HCT116 (cell line): ENCODE results near the gene TASP1. TPM values are rescaled to one million over a fixed set of nuclear protein-coding genes. Genes with fewer than 3 reads are reported as not detected.

Experiments
- ATAC-seq: fragments of 200-7000 bp; cut with Tn5 transposase; 2 replicates; pipeline ENCODE4 v1.9.1; 2020; ENCODE audit warnings: mild to moderate bottlenecking, moderate library complexity
- BruUV-seq: library from RNA; stranded (reverse); fragments of 400-500 nt; replicated peaks from 2 replicates; lab custom pipeline; 2021; lab: Mats Ljungman, UMichigan
- CTCF ChIA-PET: fragments of 300-600 bp; sonication (Branson Sonifier 250); formaldehyde crosslinking; loops from one replicate; lab custom pipeline; 2021; ENCODE audit warnings: antibody characterized with exemption; lab: Charles Lee
- POLR2A ChIA-PET: fragments of 300-600, 350-600 bp; sonication (Branson Sonifier 250); formaldehyde crosslinking; loops from one replicate; lab custom pipeline; 2021; ENCODE audit warnings: antibody characterized with exemption; lab: Charles Lee
- RAD21 ChIA-PET, 2 experiments: fragments of 300-600 bp; sonication (Branson Sonifier 250); formaldehyde crosslinking; loops; one replicate each; lab custom pipeline; 2023; ENCODE audit warnings: low total read pairs in 2 of 2; ENCODE audit not compliant: uncharacterized antibody in 2 of 2, unreplicated experiment in 2 of 2, low non-redundant PET in 1 of 2; lab: Charles Lee
- DNase-seq: peaks from one replicate; pipeline ENCODE4 v3.0.0-alpha.2; 2010; ENCODE audit warnings: low read depth, low spot score
- H2AFZ ChIP-seq: fragments of 200-600 bp; shearing (Covaris generic), sonication (generic); 2 replicates; pipeline ENCODE4 v1.6.1; 2017; ENCODE audit warnings: low read depth, mixed run types, mixed read lengths, antibody characterized with exemption, low read length; ENCODE audit not compliant: poor library complexity, severe bottlenecking
- H3K27ac ChIP-seq: 2 replicates; pipeline ENCODE4 v1.5.1; 2012; ENCODE audit warnings: low read depth, low read length
- H3K27me3 ChIP-seq: fragments of 200-600 bp; sonication (generic); 2 replicates; pipeline ENCODE4 v1.6.1; 2016; ENCODE audit warnings: mixed run types, low read length, mixed read lengths; ENCODE audit not compliant: insufficient read depth
- H3K36me3 ChIP-seq, 2 experiments: fragments of 200-500 bp in 1 of 2; fragments of 200-600 bp in 1 of 2; sonication (Bioruptor generic) in 1 of 2; sonication (generic) in 1 of 2; 2 replicates each; pipeline versions ENCODE4 v1.5.1 to v1.6.1; 2014 to 2016; ENCODE audit warnings: low read length in 2 of 2, inconsistent platforms in 1 of 2, mixed read lengths in 1 of 2, mixed run types in 1 of 2; ENCODE audit not compliant: insufficient read depth in 2 of 2, control insufficient read depth in 1 of 2
- H3K4me1 ChIP-seq, 2 experiments: fragments of 200-600 bp in 1 of 2; sonication (generic) in 1 of 2; 2 replicates each; pipeline versions ENCODE4 v1.5.1 to v1.6.1; 2012 to 2017; ENCODE audit warnings: low read length in 2 of 2, inconsistent platforms in 1 of 2, mild to moderate bottlenecking in 1 of 2, mixed read lengths in 1 of 2, mixed run types in 1 of 2, moderate library complexity in 1 of 2; ENCODE audit not compliant: insufficient read depth in 2 of 2, control insufficient read depth in 1 of 2
- H3K4me2 ChIP-seq: fragments of 200-600 bp; sonication (generic); 2 replicates; pipeline ENCODE4 v1.6.1; 2017; ENCODE audit warnings: mixed run types, low read length, mixed read lengths
- H3K4me3 ChIP-seq, 2 experiments: fragments of 200-600 bp in 1 of 2; sonication (generic) in 1 of 2; replicated peaks in 1 of 2; 2 replicates each; pipeline ENCODE4 v1.5.1; 2011 to 2016; ENCODE audit warnings: low read length in 2 of 2, control low read depth in 1 of 2, low read depth in 1 of 2, mild to moderate bottlenecking in 1 of 2, mixed read lengths in 1 of 2, mixed run types in 1 of 2
- H3K79me2 ChIP-seq: fragments of 200-600 bp; sonication (generic); 2 replicates; pipeline ENCODE4 v1.6.1; 2017; ENCODE audit warnings: mild to moderate bottlenecking, mixed run types, low read length, moderate library complexity, mixed read lengths; ENCODE audit not compliant: insufficient read depth
- H3K9ac ChIP-seq: fragments of 200-600 bp; sonication (generic); 2 replicates; pipeline ENCODE4 v1.6.1; 2016; ENCODE audit warnings: low read length, mixed read lengths
- H3K9me2 ChIP-seq: fragments of 200-600 bp; sonication (generic), shearing (Covaris generic); 2 replicates; pipeline ENCODE4 v1.6.1; 2017; ENCODE audit warnings: mixed run types, mild to moderate bottlenecking, moderate library complexity; ENCODE audit not compliant: insufficient read depth
- H3K9me3 ChIP-seq, 2 experiments: fragments of 200-500 bp in 1 of 2; fragments of 200-600 bp in 1 of 2; sonication (Bioruptor generic) in 1 of 2; sonication (generic) in 1 of 2; 2 replicates each; pipeline ENCODE4 v1.6.1; 2014 to 2017; ENCODE audit warnings: low read length in 2 of 2, mixed read lengths in 2 of 2, inconsistent platforms in 1 of 2, low read depth in 1 of 2, mild to moderate bottlenecking in 1 of 2, mixed run types in 1 of 2, moderate library complexity in 1 of 2; ENCODE audit not compliant: control insufficient read depth in 1 of 2, insufficient read depth in 1 of 2
- H4K20me1 ChIP-seq: fragments of 200-600 bp; sonication (generic), shearing (Covaris generic); 2 replicates; pipeline ENCODE4 v1.6.1; 2017; ENCODE audit warnings: mixed run types, mild to moderate bottlenecking, moderate library complexity; ENCODE audit not compliant: insufficient read depth
- CEBPB ChIP-seq: IDR thresholded peaks from 2 replicates; pipeline ENCODE4 v1.6.1; 2012; ENCODE audit warnings: low read depth
- EZH2phosphoT487 ChIP-seq: fragments of 200-600 bp; IDR thresholded peaks from 2 replicates; pipeline ENCODE4 v1.6.1; 2018; ENCODE audit warnings: antibody characterized with exemption, borderline replicate concordance
- SIN3A ChIP-seq: IDR thresholded peaks from 2 replicates; pipeline ENCODE4 v1.6.1; 2012; ENCODE audit warnings: low read depth
- intact Hi-C: fragments of 100-400 bp; cut with micrococcal nuclease; formaldehyde crosslinking; loops from 2 replicates; pipeline ENCODE4 v1.10.0; 2022
- total RNA-seq: library from RNA; stranded (reverse); gene quantifications from one replicate; pipeline ENCODE4 v1.2.1, GENCODE V29; 2021; ENCODE audit not compliant: unreplicated experiment
- TF ChIP-seq, protein P1 (sequence below): IDR thresholded peaks from 2 replicates; pipeline ENCODE4 v1.6.1; 2011; ENCODE audit warnings: mild to moderate bottlenecking, low read length, moderate library complexity; ENCODE audit not compliant: insufficient replicate concordance; ENCODE audit errors: extremely low read depth

The TASP1 gene
- total RNA-seq, 1 experiment from 2014 or later = 19.1 TPM

DNA sequence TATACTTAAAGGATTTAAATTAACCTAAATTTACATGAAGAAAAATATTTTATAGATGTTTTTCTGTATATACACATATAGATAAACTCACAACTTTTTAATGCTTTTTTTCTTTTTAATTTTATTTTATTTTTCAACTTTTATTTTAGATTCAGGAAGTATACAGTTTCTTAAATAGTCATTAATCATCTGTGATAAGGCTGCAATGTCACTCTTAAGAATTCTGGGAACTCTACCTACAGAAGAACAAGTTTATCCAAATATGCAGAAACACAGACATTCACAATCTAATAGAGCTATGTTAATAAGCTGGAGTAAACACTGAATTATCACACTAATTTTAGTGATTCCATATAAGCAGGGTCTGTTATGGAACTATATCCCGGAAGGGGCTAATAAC lies 181.2 kb downstream of the TASP1 start:
- no peaks in the 10 kb centered on the region for H3K9me2 ChIP-seq
- DNase-seq (no peak), ATAC-seq (no peak)
- no peaks in the 10 kb centered on the region for H4K20me1 ChIP-seq
- H3K9ac ChIP-seq = no peak overlapping the region
- no peaks in the 10 kb centered on the region for H3K4me1 ChIP-seq
- no peaks in the 10 kb centered on the region for H3K9me3 ChIP-seq
- ChIA-PET RAD21 (no interaction called here), CTCF (interaction anchor here (1.5 kb wide), 1 partner anchor 314 kb away, joined by 3 read pairs; no protein-coding TSS in a partner anchor), POLR2A (no interaction called here)
- H2AFZ ChIP-seq = no peak overlapping the region
- H3K4me2 ChIP-seq = no peak overlapping the region
- no peak overlapping the region for H3K4me3 ChIP-seq
- H3K27me3 ChIP-seq = no peaks in the 10 kb centered on the region
- TF ChIP-seq CEBPB = no peak
- TF ChIP-seq, protein P1, sequence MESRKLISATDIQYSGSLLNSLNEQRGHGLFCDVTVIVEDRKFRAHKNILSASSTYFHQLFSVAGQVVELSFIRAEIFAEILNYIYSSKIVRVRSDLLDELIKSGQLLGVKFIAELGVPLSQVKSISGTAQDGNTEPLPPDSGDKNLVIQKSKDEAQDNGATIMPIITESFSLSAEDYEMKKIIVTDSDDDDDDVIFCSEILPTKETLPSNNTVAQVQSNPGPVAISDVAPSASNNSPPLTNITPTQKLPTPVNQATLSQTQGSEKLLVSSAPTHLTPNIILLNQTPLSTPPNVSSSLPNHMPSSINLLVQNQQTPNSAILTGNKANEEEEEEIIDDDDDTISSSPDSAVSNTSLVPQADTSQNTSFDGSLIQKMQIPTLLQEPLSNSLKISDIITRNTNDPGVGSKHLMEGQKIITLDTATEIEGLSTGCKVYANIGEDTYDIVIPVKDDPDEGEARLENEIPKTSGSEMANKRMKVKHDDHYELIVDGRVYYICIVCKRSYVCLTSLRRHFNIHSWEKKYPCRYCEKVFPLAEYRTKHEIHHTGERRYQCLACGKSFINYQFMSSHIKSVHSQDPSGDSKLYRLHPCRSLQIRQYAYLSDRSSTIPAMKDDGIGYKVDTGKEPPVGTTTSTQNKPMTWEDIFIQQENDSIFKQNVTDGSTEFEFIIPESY = no peak
- intact Hi-C loops = loop anchor here (5.0 kb wide), 2 partner anchors 315 to 330 kb away; partner anchors contain the start of gene NDUFAF5
- BruUV-seq = no TSS peak
- H3K79me2 ChIP-seq = no peaks in the 10 kb centered on the region
- no peaks in the 10 kb centered on the region for H3K36me3 ChIP-seq
- no peak overlapping the region for H3K27ac ChIP-seq

DNA sequence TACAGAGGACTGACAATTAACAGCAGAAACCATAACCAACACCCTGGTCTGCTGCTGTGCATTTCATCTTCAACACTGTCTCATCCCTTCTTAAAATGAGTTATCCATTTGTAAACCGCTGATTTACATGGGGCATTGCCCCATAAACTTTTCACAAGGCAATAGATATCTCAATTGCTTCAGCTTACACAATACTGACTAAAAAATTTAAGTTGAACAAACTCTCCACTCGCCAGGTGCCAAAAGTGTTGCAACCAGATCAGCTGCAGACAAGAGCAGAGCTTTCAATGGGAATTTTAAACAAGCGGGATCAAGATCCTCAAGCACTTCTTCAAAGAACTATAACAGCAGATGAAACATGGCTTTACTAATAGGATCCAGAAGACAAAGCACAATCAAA lies 183.0 kb downstream of the TASP1 start:
- RAD21 ChIA-PET = no interaction called here
- TF ChIP-seq SIN3A (no peak), EZH2phosphoT487 (no peak)
- BruUV-seq = no TSS peak
- intact Hi-C loops = loop anchor here (5.0 kb wide), 2 partner anchors 317 to 332 kb away; partner anchors contain the start of gene NDUFAF5
- Histone ChIP-seq H3K9me2 (no peaks in the 10 kb centered on the region), H3K36me3 (no peaks in the 10 kb centered on the region), H3K27ac (no peak overlapping the region), H3K9me3 (no peaks in the 10 kb centered on the region), H3K79me2 (no peaks in the 10 kb centered on the region), H3K4me3 (no peak overlapping the region), H3K4me2 (no peak overlapping the region), H2AFZ (no peak overlapping the region), H3K4me1 (no peaks in the 10 kb centered on the region), H3K27me3 (no peaks in the 10 kb centered on the region), H4K20me1 (no peaks in the 10 kb centered on the region), H3K9ac (no peak overlapping the region)
- POLR2A ChIA-PET = no interaction called here
- DNase-seq (no peak), ATAC-seq (no peak)
- CTCF ChIA-PET = no interaction called here
